ENCODE data around the gene GRIFIN. TPM values are rescaled to one million over a fixed set of nuclear protein-coding genes. Genes with fewer than 3 reads are reported as not detected.
A peak's percentile ranks its signal among the peaks of the same experiment; 100 is the strongest.

GRIFIN gene
- total RNA-seq, result not detected
- polyA plus RNA-seq, result not detected
- long read RNA-seq, donor 1, result 0 reads
- long read RNA-seq, donor 2, result 0 reads

- H3K27me3 ChIP-seq (replicated peaks in 1 of 7), result peaks cover 0 to 62% (median 0%) of the 10 kb centered on the region in 7 donors
- H3K36me3 ChIP-seq, result no peaks in the 10 kb centered on the region
- no peak within 1 kb of the TSS for H3K4me3 ChIP-seq
- no peaks in the 10 kb centered on the region for H3K9me3 ChIP-seq
- intact Hi-C loops (cut with DNase I; ENCODE audit: low total_unique reads), result loop anchor here (10.0 kb wide), 2 partner anchors 99 to 209 kb away; partner anchors contain the start of gene AMZ1
- TF ChIP-seq CTCF (IDR thresholded peaks at IDR 0.05 in 8 of 11, conservative IDR thresholded peaks at IDR 0.05 in 3 of 11), result no peak
- no peak for TF ChIP-seq POLR2AphosphoS5 (IDR thresholded peaks at IDR 0.05)
- no peak for TF ChIP-seq POLR2A (IDR thresholded peaks at IDR 0.05)
- no peak within 1 kb of the TSS for H3K27ac ChIP-seq
- peaks cover 13 to 40% (median 18%) of the 10 kb centered on the region in 6 donors for H3K4me1 ChIP-seq
- no peak for DNase-seq
- 63 to 85% (median 78%) methylated on average over 2 to 14 of the region's 16 CpGs for WGBS, 5 donors
Observed at GRCh38 chr7:2476298-2476697, at the start of gene GRIFIN. Gene GRIFIN, minus strand, starts transcription at chr7:2476398. Its CDS starts 15 bp downstream, at chr7:2476383.

- H3K4me1 ChIP-seq, result peaks cover 79 to 100% (median 100%) of the 10 kb centered on the region in 6 donors
- intact Hi-C loops (cut with DNase I; ENCODE audit: low total_unique reads), result no loop called here
- TF ChIP-seq CTCF (IDR thresholded peaks at IDR 0.05 in 8 of 11, conservative IDR thresholded peaks at IDR 0.05 in 3 of 11), result no peak
- TF ChIP-seq POLR2AphosphoS5 (IDR thresholded peaks at IDR 0.05), result peak in 1 of 3 donors; percentile 36
- TF ChIP-seq POLR2A (IDR thresholded peaks at IDR 0.05), result no peak
- H3K27ac ChIP-seq, result peak overlapping the region in 5 of 8 donors; percentile 29 to 96 (median 94)
- no peaks in the 10 kb centered on the region for H3K9me3 ChIP-seq
- H3K27me3 ChIP-seq (replicated peaks in 1 of 7), result peaks cover 0 to 21% (median 0%) of the 10 kb centered on the region in 7 donors
- 82 to 86% (median 84%) methylated on average over 35 to 53 of the region's 53 CpGs for whole genome bisulfite sequencing, 5 donors
- H3K36me3 ChIP-seq, result peaks cover 0 to 45% (median 23%) of the 10 kb centered on the region in 6 donors
- no peak for DNase-seq
- peak overlapping the region in 1 of 8 donors; percentile 13 for H3K4me3 ChIP-seq
Observed at GRCh38 chr7:2524808-2525657, 48.8 kb upstream of the GRIFIN start.

- TF ChIP-seq POLR2AphosphoS5 (IDR thresholded peaks at IDR 0.05) (peak in 2 of 3 donors; percentile 52 to 71), POLR2A (IDR thresholded peaks at IDR 0.05) (no peak)
- intact Hi-C loops (cut with DNase I; ENCODE audit: low total_unique reads), result no loop called here
- DNase-seq, result peak; percentile 86
- Histone ChIP-seq H3K27ac (peak overlapping the region; percentile 43 to 96 (median 60)), H3K27me3 (replicated peaks in 1 of 7) (peaks cover 0 to 22% (median 0%) of the 10 kb centered on the region in 7 donors), H3K4me3 (peak overlapping the region in 4 of 8 donors; percentile 70 to 89 (median 74)), H3K36me3 (peaks cover 0 to 45% (median 23%) of the 10 kb centered on the region in 6 donors), H3K4me1 (peaks cover 71 to 94% (median 93%) of the 10 kb centered on the region in 6 donors), H3K9me3 (no peaks in the 10 kb centered on the region)
- 52 to 61% (median 54%) methylated on average over 17 to 51 of the region's 51 CpGs for WGBS, 5 donors
Observed at GRCh38 chr7:2523941-2524807, 48.0 kb upstream of the GRIFIN start.

- Histone ChIP-seq H3K36me3 (peaks cover 0 to 41% (median 23%) of the 10 kb centered on the region in 6 donors), H3K4me1 (peaks cover 70 to 94% (median 93%) of the 10 kb centered on the region in 6 donors), H3K27me3 (replicated peaks in 1 of 7) (peaks cover 0 to 29% (median 0%) of the 10 kb centered on the region in 7 donors), H3K9me3 (no peaks in the 10 kb centered on the region), H3K27ac (peak overlapping the region; percentile 43 to 96 (median 60)), H3K4me3 (peak overlapping the region in 6 of 8 donors; percentile 23 to 89 (median 70))
- peak; percentile 86 for DNase-seq
- 0 to 31% (median 11%) methylated on average over 1 to 22 of the region's 22 CpGs; no CpG with 5 or more reads in 1 of the 5 donors for WGBS, 5 donors
- TF ChIP-seq POLR2AphosphoS5 (IDR thresholded peaks at IDR 0.05) (peak in 1 of 3 donors; percentile 5), CTCF (IDR thresholded peaks at IDR 0.05 in 8 of 11, conservative IDR thresholded peaks at IDR 0.05 in 3 of 11) (no peak)
- intact Hi-C loops (cut with DNase I; ENCODE audit: low total_unique reads), result no loop called here
Observed at GRCh38 chr7:2523461-2523936, 47.3 kb upstream of the GRIFIN start.

Data from spleen (tissue), 13 donors.